ENCODE data around the gene INSM2. TPM values are rescaled to one million over a fixed set of nuclear protein-coding genes. Genes with fewer than 3 reads are reported as not detected.

Gene INSM2
- total RNA-seq, 1 experiment from 2014 or later, result not detected

- CTCF ChIA-PET, result no interaction called here
These were observed 27.5 kb upstream of the INSM2 start for GRCh38 chr14:35506461-35506860.

GRCh38 chr14:35506927-35507326 is 27.0 kb upstream of the INSM2 start:
- no peak for DNase-seq (ENCODE audit: low spot score)
- intact Hi-C loops (cut with micrococcal nuclease; ENCODE audit: unreplicated experiment), result no loop called here
- no peak overlapping the region for H3K27ac ChIP-seq (ENCODE audit: low read depth, low read length, poor library complexity, severe bottlenecking)
- BruUV-seq (replicated peaks), result no TSS peak
- TF ChIP-seq CTCF (conservative IDR thresholded peaks at IDR 0.05; ENCODE audit: low read depth, low read length) (no peak), EZH2 (IDR thresholded peaks at IDR 0.05; ENCODE audit: borderline replicate concordance, low read depth, low read length, poor library complexity, severe bottlenecking) (no peak)
- CTCF ChIA-PET, result no interaction called here
- H3K27me3 ChIP-seq (replicated peaks; ENCODE audit: insufficient read depth, low read depth, low read length, poor library complexity), result no peaks in the 10 kb centered on the region
- H3K4me3 ChIP-seq (ENCODE audit: low read depth, low read length, poor library complexity, severe bottlenecking), result no peak overlapping the region
- no peaks in the 10 kb centered on the region for H3K4me1 ChIP-seq (ENCODE audit: insufficient read depth, low read length, poor library complexity, severe bottlenecking)
- no peaks in the 10 kb centered on the region for H3K36me3 ChIP-seq (ENCODE audit: insufficient read depth, low read length, poor library complexity, severe bottlenecking)
- no peaks in the 10 kb centered on the region for H3K9me3 ChIP-seq (ENCODE audit: low read depth, low read length, poor library complexity, severe bottlenecking)
- POLR2A ChIA-PET (ENCODE audit: low non-redundant PET), result no interaction called here

More at GRCh38 chr14:35506461-35506860, 27.5 kb upstream of the INSM2 start:
- H3K4me3 ChIP-seq (ENCODE audit: low read depth, low read length, poor library complexity, severe bottlenecking), result no peak overlapping the region
- no peak overlapping the region for H3K27ac ChIP-seq (ENCODE audit: low read depth, low read length, poor library complexity, severe bottlenecking)
- H3K36me3 ChIP-seq (ENCODE audit: insufficient read depth, low read length, poor library complexity, severe bottlenecking), result no peaks in the 10 kb centered on the region
- no peak for TF ChIP-seq CTCF (conservative IDR thresholded peaks at IDR 0.05; ENCODE audit: low read depth, low read length)
- no peak for TF ChIP-seq EZH2 (IDR thresholded peaks at IDR 0.05; ENCODE audit: borderline replicate concordance, low read depth, low read length, poor library complexity, severe bottlenecking)
- no peaks in the 10 kb centered on the region for H3K4me1 ChIP-seq (ENCODE audit: insufficient read depth, low read length, poor library complexity, severe bottlenecking)
- no peaks in the 10 kb centered on the region for H3K9me3 ChIP-seq (ENCODE audit: low read depth, low read length, poor library complexity, severe bottlenecking)
- POLR2A ChIA-PET (ENCODE audit: low non-redundant PET), result no interaction called here
- no peaks in the 10 kb centered on the region for H3K27me3 ChIP-seq (replicated peaks; ENCODE audit: insufficient read depth, low read depth, low read length, poor library complexity)
- DNase-seq (ENCODE audit: low spot score), result no peak
- no TSS peak for BruUV-seq (replicated peaks)
- intact Hi-C loops (cut with micrococcal nuclease; ENCODE audit: unreplicated experiment), result no loop called here

GRCh38 chr14:35509846-35510245 is 24.1 kb upstream of the INSM2 start:
- Histone ChIP-seq H3K4me3 (ENCODE audit: low read depth, low read length, poor library complexity, severe bottlenecking) (no peak overlapping the region), H3K9me3 (ENCODE audit: low read depth, low read length, poor library complexity, severe bottlenecking) (no peaks in the 10 kb centered on the region), H3K36me3 (ENCODE audit: insufficient read depth, low read length, poor library complexity, severe bottlenecking) (no peaks in the 10 kb centered on the region), H3K4me1 (ENCODE audit: insufficient read depth, low read length, poor library complexity, severe bottlenecking) (no peaks in the 10 kb centered on the region), H3K27me3 (replicated peaks; ENCODE audit: insufficient read depth, low read depth, low read length, poor library complexity) (no peaks in the 10 kb centered on the region), H3K27ac (ENCODE audit: low read depth, low read length, poor library complexity, severe bottlenecking) (no peak overlapping the region)
- no peak for DNase-seq (ENCODE audit: low spot score)
- no TSS peak for BruUV-seq (replicated peaks)
- intact Hi-C loops (cut with micrococcal nuclease; ENCODE audit: unreplicated experiment), result no loop called here
- TF ChIP-seq EZH2 (IDR thresholded peaks at IDR 0.05; ENCODE audit: borderline replicate concordance, low read depth, low read length, poor library complexity, severe bottlenecking) (no peak), CTCF (conservative IDR thresholded peaks at IDR 0.05; ENCODE audit: low read depth, low read length) (no peak)
- CTCF ChIA-PET, result no interaction called here
- POLR2A ChIA-PET (ENCODE audit: low non-redundant PET), result no interaction called here
